Activated effector memory CD4-positive, alpha-beta T cell treated with anti-CD3 and anti-CD28 coated beads, Interleukin-2, amount 50 U/mL, for 16 hours (primary cell): Measurements from ENCODE around the gene TEX50.
"Not testable (repeated sequence)": the region's sequence is repeated elsewhere in the genome, so short reads cannot be mapped to it uniquely, and the experiment has no call there.

Experiments used
- DNase-seq: peaks from one replicate; pipeline ENCODE4 v3.0.0-alpha.2; 2020

Gene TEX50

DNA sequence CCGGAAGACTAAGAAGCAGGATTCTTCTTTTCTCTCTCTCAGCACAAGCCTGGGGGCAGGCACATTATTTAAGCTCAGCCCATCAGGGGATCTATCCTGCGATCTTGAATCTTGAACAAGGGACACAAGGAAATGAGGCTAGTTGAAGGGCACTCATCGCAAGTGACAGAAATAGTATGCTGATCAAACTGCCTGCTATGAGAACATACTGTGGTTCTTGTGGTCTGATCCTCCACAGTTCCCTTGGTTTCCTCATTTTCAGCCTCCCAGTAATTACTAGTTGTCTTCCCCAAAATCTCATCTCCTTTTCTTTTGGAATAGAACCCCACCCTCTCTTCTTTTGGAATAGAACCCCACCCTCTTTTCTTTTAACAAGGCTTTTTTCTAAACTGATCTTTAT, 28.0 kb downstream of the TEX50 start:
- DNase-seq, result no peak

GRCh38 chr1:173666646-173667045, 31.5 kb downstream of the TEX50 start:
- DNase-seq, result no peak

- no peak for DNase-seq
These were observed 34.4 kb downstream of the TEX50 start, which contains the start of gene ANKRD45 for GRCh38 chr1:173669491-173669941. Gene ANKRD45, minus strand, starts transcription at chr1:173669851. Its CDS starts 10,433 bp downstream, at chr1:173659418.

DNA sequence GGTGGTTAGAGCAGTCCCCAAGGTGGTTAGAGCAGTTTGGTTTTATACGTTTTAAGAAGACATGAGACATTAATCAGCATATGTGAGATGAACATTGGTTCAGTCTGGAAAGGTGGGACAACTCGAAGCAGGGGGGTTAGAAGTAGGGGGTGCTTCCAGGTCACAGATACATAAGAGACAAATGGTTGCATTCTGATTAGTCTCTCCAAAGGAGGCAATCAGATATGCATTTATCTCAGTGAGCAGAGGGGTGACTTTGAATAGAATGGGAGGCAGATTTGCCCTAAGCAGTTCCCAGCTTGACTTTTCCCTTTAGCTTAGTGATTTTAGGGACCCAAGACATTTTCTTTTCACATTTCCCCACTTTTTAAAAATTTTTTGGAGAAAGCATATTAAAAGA, 39.4 kb downstream of the TEX50 start:
- not testable (repeated sequence) for DNase-seq

- DNase-seq, result not testable (repeated sequence)
These were observed 45.0 kb downstream of the TEX50 start for GRCh38 chr1:173680152-173680551.

- DNase-seq, result no peak
These were observed 47.0 kb downstream of the TEX50 start for GRCh38 chr1:173682184-173682583.

DNA sequence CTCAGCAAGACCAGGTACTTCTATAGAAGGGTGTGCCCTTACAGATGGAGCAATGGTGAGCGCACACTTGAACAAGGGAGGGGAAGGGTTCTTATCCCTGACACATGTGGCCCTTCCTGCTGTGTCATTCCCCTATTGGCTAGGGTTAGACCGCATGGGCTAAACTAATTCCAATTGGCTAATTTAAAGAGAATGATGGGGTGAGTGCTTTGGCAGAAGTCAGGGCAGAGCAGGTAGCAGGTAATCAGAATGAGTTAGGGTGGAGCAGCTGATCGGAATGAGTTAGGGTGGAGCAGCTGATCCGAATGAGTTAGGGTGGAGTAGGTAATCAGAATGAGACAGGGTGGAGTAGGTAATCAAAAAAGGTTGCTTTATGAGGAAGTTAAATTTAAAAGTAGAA, 48.7 kb downstream of the TEX50 start:
- not testable (repeated sequence) for DNase-seq

DNA sequence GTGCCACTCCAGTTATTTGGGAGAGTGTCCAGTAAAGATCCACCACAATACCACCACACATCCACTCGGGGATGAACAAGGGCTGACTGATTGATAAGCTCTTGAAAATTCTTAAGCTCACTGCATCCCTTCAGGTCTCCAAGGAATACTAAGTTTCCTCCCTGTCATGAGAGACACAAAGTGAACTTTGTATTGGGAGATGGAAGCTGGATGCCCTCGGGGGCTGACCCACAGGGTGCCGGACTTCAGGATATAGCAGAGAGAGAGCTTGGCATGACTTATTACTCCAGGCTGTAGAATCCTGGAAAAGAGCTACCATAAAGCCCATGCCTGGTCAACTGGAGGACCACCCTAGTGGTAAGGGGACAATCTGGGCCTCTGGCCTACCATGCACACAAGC, 50.0 kb downstream of the TEX50 start:
- not testable (repeated sequence) for DNase-seq
